Activated CD8-positive, alpha-beta memory T cell treated with anti-CD3 and anti-CD28 coated beads for 36 hours (primary cell): ENCODE results near the gene CHRNA4. TPM values are rescaled to one million over a fixed set of nuclear protein-coding genes. Genes with fewer than 3 reads are reported as not detected.
"Not testable (repeated sequence)": the region's sequence is repeated elsewhere in the genome, so short reads cannot be mapped to it uniquely, and the experiment has no call there.

Source experiments
- CTCF ChIA-PET: fragments of 350-600 bp; sonication (Branson Sonifier 250); formaldehyde crosslinking; loops from one replicate; lab custom pipeline; 2021; ENCODE audit warnings: antibody characterized with exemption; lab: Charles Lee
- POLR2A ChIA-PET: fragments of 350-600 bp; sonication (Branson Sonifier 250); formaldehyde crosslinking; loops from one replicate; lab custom pipeline; 2021; ENCODE audit warnings: antibody characterized with exemption; lab: Charles Lee
- total RNA-seq, 2 experiments: library from RNA; stranded (reverse); gene quantifications; one replicate each; pipeline ENCODE4 v1.2.3, GENCODE V29; 2021

CHRNA4 gene
- total RNA-seq, 2 experiments from 2014 or later = not detected

- POLR2A ChIA-PET, CTCF ChIA-PET: not testable (repeated sequence)
These were observed 55.0 kb downstream of the CHRNA4 start for GRCh38 chr20:63305933-63306672.

GRCh38 chr20:63305393-63305792 lies 55.8 kb downstream of the CHRNA4 start:
- ChIA-PET POLR2A (no interaction called here), CTCF (no interaction called here)

DNA sequence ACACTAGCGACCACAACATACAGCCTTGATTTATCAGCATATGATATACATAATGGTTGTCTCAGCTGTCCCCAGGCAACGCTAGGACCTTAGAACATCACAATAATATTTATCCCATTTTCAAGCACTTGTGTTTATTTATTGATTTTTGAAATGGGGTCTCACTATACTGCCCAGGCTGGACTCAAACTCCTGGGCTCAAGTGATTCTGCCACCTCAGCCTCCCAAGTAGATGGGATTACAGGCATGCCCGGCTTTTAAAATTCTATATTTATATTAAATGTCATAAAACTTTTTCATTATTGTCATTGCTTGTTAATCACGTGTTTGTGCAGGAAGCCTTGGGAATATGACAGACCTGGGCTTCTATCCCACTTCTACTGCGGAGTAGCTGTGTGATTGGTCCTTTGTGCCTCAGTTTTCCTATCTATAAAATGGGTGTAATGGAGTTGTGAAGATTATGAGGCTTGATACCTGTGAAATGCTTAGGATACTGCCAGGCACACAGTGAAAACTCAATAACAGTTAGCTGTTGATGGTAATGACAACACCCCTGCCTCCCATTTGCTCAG lies 58.0 kb downstream of the CHRNA4 start:
- ChIA-PET POLR2A (no interaction called here), CTCF (no interaction called here)

DNA sequence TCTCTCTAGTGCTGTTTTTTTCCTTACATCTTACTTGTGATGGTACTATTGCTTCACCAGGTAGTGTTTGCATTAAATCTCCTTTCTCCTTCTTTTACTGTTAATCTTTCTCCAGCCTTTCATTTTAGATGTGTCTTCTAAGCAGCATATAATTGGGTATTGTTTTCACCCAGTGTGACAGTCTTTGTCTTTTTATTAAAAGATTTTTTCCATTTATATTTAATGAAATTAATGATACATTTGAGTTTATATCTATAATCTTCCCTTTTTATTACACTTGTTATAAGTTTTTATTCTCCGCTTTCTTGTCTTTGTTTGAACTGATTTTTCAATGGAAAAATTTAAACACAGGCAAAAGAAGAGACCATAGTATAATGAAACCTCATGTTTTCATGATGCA lies 59.5 kb downstream of the CHRNA4 start:
- ChIA-PET CTCF (interaction anchor here (1.2 kb wide), 1 partner anchor 11 kb away, joined by 3 read pairs; no protein-coding TSS in a partner anchor), POLR2A (no interaction called here)

GRCh38 chr20:63298731-63299312 lies 62.3 kb downstream of the CHRNA4 start:
- POLR2A ChIA-PET = no interaction called here
- CTCF ChIA-PET = no interaction called here

- ChIA-PET CTCF (no interaction called here), POLR2A (no interaction called here)
These were observed 63.2 kb downstream of the CHRNA4 start for GRCh38 chr20:63297796-63298572.

GRCh38 chr20:63297371-63297781 lies 63.8 kb downstream of the CHRNA4 start:
- ChIA-PET POLR2A (no interaction called here), CTCF (no interaction called here)

DNA sequence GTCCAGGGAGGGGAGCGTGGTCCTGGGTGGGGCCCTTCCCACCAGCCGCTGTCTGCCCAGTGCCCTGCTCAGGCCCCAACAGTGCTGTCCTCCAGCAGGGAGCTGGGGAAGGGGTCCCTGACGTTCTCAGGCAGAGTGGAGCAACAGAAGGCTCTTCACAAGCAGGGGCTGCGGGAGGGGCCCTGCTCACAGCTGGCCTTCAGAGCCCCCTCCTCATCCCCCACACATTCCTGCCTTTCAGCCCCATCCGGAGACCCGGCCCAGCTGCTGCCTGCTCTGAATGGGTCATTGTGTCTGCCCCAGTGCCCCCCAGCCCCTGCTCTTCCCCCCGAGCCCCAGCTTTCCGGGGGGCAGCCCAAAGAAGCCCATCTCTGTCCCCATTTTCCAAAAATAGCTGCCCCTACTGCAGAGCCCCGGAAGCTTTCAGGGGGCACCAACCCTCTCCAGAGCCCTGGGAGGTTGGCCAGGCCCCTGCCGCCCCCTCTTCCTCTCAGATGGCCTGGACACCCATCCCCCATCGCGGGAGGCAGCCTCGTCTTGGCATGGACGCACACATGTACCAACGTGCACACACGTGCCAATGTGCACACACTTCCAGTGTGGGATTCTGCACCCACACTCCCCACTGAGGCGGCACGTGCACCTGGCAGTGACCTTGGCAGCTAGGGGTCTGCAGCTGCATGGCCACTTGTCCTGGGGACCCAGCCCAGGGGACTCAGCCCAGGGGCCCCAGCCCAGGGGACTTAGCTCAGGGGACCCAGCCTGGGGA lies 64.4 kb downstream of the CHRNA4 start:
- POLR2A ChIA-PET = no interaction called here
- CTCF ChIA-PET = no interaction called here

DNA sequence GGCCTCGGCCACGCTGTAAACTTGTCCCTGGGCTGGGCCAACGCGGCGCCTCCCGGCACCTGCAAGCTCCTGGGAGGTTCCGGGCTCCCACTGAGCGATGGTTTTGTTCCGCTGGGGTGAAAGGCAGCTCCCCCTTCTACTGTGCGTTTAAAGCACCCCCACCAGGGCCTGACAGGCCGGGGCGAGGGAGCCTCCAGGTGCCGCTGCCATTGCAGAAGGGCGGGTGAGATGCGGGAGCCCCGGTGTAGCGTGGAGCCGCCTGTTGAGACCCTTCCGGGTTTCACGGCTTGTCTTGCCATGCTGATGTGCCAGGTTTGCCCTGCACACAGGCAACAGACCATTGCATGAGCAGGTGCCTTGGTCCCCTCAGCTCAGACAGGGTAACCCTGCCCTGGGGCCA lies 65.3 kb downstream of the CHRNA4 start:
- CTCF ChIA-PET = no interaction called here
- POLR2A ChIA-PET = no interaction called here

DNA sequence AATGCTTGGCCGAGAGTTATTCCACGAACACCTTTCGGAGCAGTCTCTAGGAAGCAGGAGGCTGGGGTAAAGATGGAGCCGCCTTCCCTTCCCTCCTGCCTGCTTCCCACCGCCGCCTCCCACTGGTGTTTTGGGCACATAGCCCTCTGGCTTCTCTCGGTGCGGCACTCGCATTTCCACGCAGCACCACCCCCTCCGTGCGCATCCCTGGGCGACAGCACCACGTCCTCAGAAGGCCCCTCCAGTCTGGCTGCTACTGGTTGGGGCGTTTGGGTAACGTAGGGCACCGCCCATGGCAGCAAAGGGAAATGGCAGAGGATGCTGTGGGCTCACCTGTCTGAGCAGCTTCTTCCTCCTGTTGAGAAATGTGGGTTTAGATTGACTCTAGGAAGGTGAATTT lies 65.7 kb downstream of the CHRNA4 start:
- CTCF ChIA-PET = no interaction called here
- POLR2A ChIA-PET = no interaction called here

DNA sequence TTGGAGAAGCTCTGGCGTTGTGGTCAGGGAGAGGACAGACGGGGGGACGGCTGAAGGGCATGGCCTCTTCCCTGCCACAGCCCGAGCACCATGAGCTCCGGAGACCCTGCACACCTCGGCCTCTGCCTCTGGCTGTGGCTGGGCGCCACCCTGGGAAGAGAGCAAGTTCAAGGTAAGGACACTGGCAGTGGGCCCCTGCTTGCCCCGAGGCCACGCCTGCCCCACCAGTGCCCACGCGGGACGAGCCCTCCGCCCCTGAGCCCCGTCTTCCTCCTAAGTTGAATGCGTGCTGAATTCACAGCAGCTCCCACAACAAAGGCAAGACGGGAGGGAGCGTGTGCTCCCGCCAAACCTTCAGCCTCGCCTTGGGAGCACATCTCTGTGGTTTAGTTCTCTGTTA lies 66.1 kb downstream of the CHRNA4 start:
- ChIA-PET CTCF (interaction anchor here (0.6 kb wide), 1 partner anchor 156 kb away, joined by 6 read pairs; no protein-coding TSS in a partner anchor), POLR2A (no interaction called here)

- ChIA-PET CTCF (interaction anchor here (0.6 kb wide), 1 partner anchor 156 kb away, joined by 6 read pairs; no protein-coding TSS in a partner anchor), POLR2A (no interaction called here)
These were observed 66.6 kb downstream of the CHRNA4 start for GRCh38 chr20:63294536-63294900.

DNA sequence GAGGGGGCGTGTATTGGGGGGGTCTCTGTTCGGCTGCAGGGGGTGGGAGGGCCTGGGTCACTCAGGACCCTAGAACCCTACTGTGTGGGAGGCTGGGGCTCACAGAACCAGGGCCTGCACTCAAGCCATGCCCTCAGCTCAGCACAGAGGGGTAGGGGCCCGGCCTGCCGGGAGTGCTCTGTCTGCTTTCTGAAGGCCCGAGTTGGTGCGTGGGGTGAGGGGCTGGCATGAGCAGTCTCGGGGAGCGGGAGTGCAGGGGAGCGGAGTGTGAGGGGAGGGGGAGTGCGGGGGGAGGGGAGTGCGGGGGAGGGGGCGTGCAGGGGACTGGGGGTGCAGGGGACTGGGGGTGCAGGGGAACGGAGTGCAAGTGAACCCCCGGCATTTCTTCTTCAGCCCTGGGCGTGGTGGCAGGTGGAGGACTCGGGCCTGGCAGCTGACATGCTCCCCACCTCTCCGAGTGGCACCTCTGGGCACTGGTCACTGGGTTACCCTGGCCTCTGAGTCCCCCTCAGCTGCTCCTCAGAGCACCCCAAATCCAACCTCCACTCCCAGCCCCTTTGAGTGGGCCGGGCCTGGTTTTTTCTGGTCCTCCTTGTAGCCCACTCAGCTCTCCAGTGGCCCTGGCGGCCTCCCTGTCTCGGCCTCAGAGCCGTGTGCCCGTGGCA lies 67.1 kb downstream of the CHRNA4 start:
- ChIA-PET CTCF (no interaction called here), POLR2A (no interaction called here)

- POLR2A ChIA-PET = no interaction called here
- CTCF ChIA-PET = no interaction called here
These were observed 67.7 kb downstream of the CHRNA4 start for GRCh38 chr20:63293456-63293855.

Other genes starting within 250 kb of the CHRNA4 start
- 10 to 100 TPM; 42.6 to 43.9 TPM for gene YTHDF1, start 145.2 kb downstream of the CHRNA4 start, total RNA-seq
- gene BIRC7, start 125.4 kb downstream of the CHRNA4 start, total RNA-seq = not detected
- not detected for gene NKAIN4, start 106.9 kb downstream of the CHRNA4 start, total RNA-seq
- 10 to 100 TPM; 74.9 to 77.8 TPM for gene ARFGAP1, start 88.5 kb downstream of the CHRNA4 start, total RNA-seq
- not detected for gene COL20A1, start 68.2 kb downstream of the CHRNA4 start, total RNA-seq
- not detected for gene KCNQ2, start 111.3 kb upstream of the CHRNA4 start, total RNA-seq
- under 1 TPM in 1 of 2 experiments, not detected in 1; 0.13 TPM for gene EEF1A2, start 137.7 kb upstream of the CHRNA4 start, total RNA-seq
- 100 to 1,000 TPM; 163 to 166 TPM for gene PPDPF, start 159.4 kb upstream of the CHRNA4 start, total RNA-seq
- gene PTK6, start 176.0 kb upstream of the CHRNA4 start, total RNA-seq = under 1 TPM; 0.15 TPM
- gene SRMS, start 186.4 kb upstream of the CHRNA4 start, total RNA-seq = not detected
- under 1 TPM; 0.08 to 0.19 TPM for gene FNDC11, start 192.8 kb upstream of the CHRNA4 start, total RNA-seq
- 1 to 10 TPM; 4.8 TPM for gene HELZ2, start 212.9 kb upstream of the CHRNA4 start, total RNA-seq